Retina (tissue), 1 donor: ENCODE results near the gene CUL2.
"Not testable (repeated sequence)": the region's sequence is repeated elsewhere in the genome, so short reads cannot be mapped to it uniquely, and the experiment has no call there.

ENCODE experiments used
- DNase-seq: peaks from one replicate; pipeline ENCODE4 v3.0.0-alpha.2; 2016

Gene CUL2

DNA sequence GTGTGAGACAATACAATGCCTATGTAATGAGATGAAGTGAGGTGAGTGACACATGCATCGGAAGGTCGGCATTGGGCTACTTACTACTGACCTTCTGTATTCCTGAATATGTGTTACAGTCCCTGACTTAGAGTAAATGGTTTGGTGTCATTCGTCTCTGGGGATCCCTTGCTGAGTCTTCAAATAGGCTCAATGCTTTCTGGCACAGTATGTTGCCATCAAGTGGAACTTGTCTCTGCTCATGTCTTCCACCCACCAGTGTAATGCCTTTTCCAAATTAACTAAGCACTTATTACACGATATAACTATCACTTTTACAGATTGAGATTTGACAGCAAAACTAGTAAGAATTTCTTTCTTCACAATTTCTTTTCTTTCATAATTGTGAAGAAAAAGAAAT lies 10.9 kb downstream of the CUL2 start:
- DNase-seq: no peak

DNA sequence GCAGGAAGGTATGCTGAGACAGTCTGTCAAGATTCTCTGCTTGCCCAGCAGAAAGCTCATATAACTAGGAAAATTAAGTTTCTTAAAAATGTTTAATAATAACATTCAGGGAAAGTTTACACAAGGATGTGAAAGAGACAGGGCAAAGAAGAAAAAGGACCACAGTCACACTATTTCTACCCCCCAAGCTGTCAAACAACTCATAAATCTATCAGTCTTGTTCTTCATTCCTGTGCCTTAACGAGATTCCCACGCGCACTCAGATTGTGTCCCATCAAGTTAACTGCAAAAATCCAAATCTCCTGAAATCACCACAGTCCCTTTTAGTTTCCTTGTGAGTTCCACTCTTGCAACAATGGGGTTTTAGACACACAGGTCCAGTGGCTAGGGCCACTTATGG lies 14.9 kb downstream of the CUL2 start:
- DNase-seq: no peak

DNA sequence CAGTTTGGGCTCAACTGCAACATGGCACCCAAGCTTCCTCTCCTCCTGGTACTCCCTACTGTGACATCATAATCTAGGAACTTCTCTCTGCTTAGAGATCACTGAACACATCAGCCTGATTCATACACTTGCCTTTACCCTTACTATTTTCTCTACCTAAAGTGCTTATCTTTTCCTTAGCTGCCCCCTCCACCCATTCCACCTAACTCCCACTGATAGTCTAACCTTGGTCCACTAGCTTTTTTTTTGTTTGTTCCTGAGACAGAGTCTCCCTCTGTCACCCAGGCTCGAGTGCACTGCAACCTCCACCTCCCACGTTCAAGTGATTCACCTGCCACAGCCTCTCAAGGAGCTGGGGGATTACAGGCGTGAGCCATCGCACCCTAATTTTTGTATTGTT lies 15.9 kb downstream of the CUL2 start:
- no peak for DNase-seq

GRCh38 chr10:35070521-35070920 lies 19.6 kb downstream of the CUL2 start:
- no peak for DNase-seq

- no peak for DNase-seq
These were observed 26.2 kb downstream of the CUL2 start for GRCh38 chr10:35063837-35064454.

DNA sequence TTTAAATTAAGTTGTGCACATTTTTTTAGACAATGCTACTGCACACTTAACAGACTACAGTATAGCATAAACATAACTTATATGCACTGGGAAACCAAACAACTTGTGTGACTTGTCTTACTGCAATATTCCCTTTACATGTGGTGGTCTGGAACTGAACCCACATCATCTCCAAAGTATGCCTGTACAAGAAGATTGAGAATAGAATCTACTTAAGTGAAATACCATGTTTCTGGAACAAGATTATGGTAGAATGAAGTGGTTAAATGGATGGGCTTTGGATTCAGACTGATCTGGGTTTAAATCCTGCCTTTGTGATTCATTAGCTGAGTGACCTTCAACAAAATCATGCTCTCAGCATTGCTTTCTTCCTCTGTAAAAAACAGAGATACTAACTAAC lies 30.7 kb downstream of the CUL2 start:
- DNase-seq: no peak

GRCh38 chr10:35058686-35059085 lies 31.5 kb downstream of the CUL2 start:
- no peak for DNase-seq

GRCh38 chr10:35058134-35058533 lies 32.0 kb downstream of the CUL2 start:
- no peak for DNase-seq

GRCh38 chr10:35056686-35057085 lies 33.5 kb downstream of the CUL2 start:
- DNase-seq: no peak

GRCh38 chr10:35056133-35056532 lies 34.0 kb downstream of the CUL2 start:
- DNase-seq: no peak

- peak; percentile 6 for DNase-seq
These were observed 39.6 kb downstream of the CUL2 start for GRCh38 chr10:35050568-35050967.

DNA sequence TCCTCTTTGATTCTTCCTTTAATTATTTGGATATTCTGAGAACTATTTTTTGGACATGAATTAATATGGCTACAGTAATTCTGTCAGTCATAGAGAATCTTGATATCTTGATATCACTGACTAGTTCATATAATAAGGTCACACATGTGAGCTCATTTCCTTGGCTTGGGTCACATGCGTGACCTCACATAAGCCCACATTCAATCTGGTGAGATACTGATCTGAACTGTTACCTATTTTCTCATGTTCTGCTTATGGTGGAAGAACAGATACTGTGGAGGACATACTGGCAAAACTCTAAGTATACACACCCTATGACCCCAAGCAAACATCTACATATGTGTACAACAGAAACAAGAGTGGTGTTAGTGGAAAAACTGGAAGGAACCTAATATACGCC lies 44.1 kb downstream of the CUL2 start:
- DNase-seq: no peak

GRCh38 chr10:35045275-35045674 lies 44.9 kb downstream of the CUL2 start:
- not testable (repeated sequence) for DNase-seq

DNA sequence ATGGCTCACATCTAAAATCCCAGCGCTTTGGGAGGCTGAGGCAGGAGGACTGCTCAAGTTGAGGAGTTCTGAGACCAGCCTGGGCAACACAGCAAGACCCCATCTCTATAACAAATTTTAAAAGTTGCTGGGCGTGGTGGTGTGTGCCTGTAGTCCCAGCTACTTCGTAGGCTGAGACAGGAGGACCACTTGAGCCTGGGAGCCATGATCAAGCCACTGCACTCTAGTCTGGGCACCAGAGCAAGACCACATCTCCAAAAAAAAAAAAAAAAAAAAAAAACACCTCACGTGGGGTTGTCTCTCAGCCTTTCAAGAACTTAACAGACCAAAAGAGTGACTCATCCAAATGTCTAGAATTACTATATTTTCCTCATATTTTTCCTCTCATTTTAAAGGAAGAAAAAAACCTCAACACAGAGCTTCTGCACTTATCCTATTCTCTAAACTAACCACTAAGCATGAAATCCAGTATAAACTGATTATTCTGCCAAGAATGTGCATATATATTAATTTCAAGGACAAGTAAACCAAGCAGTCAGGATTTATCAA lies 46.3 kb downstream of the CUL2 start:
- DNase-seq: no peak

DNA sequence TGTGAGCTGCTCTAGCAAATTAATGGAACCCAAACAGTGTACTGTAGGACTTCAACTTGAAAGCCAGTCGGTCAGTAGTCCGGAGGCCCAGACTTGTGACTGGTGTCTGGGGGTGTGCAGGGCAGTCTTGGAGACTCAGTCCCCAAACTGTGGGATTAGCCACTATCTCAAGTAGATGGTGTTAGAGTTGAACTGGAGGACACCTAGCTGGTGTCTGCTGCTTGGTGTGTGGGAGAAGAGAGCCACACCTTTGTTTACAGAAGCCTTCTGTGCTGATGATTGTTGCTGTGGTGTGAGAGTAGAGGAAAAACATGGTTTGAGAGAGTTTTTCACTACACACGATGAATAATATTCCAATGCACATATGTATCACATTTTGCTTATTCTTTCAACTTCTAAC lies 47.4 kb downstream of the CUL2 start:
- DNase-seq: no peak

DNA sequence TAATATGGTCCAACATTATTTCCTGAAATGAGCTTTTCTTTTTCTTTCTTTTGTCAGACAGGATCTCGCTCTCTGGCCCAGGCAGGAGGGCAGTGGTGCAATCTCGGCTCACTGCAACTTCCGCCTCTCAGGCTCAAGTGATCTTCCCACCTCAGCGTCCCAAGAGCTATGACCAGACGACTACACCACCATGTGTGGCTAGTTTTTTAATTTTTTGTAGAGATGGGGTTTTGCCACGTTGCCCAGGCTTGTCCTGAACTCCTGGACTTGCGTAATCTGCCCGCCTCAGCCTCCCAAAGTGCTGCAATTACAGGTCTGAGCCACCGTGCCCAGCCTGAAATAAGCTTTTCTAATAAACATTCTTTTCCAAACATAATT lies 48.6 kb downstream of the CUL2 start:
- DNase-seq: peak; percentile 11

- DNase-seq: peak; percentile 11
These were observed 49.2 kb downstream of the CUL2 start for GRCh38 chr10:35040760-35041501.

DNA sequence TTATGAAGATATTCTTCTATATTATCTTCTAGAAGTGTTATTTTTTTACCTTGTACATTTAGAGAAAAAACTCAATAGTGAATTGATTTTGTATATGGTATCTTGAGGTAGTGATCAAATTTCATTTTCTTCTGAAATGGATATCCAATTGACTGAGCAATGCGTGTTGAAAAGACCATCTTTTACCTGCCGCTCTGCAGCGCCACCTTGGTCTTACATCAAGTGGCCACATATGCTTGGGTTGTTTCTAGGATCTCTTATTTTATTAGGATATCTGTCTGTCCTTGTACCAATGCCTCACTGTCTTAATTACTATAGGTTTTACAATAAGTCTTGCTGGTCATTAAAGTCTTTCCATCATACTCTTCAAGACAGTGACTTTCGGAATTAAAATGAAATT lies 53.0 kb downstream of the CUL2 start:
- DNase-seq: no peak

DNA sequence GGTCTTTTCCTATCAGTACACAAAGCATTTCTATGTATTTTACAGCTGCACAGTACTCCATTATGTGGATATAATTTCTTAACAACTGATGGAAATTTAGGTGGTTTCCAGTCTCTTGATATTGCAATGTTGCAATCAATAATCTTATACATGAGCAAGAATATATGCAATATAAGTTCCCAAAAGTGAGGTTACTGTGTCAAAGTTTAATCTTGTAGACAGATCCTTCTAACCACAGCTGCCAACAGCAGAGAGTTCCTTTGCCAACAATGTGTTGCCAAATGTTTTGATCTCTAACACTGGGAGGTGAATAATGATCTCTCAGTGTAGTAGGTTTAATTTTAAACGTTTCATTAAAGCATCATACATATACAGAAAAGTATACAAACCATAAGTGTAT lies 54.5 kb downstream of the CUL2 start:
- no peak for DNase-seq

- DNase-seq: no peak
These were observed 62.6 kb downstream of the CUL2 start for GRCh38 chr10:35027567-35027966.

DNA sequence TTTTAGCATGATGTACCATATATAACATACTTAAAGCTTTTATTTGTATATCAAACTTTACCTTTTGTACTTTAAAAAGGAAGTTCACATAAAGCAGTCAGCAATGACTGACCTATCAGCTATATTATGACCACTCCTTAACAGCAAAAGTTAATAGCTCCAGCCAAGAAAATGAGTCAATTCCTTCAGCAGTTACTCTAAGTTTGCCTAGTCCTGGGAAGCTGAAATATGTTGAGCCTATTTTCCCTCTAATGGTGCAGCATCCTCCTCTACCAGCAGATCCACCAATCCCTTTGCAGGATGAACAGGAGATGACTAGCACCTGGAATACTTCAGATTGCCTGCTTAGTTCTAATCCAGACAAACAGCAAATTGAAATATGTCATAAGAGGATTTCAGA lies 64.2 kb downstream of the CUL2 start:
- DNase-seq: no peak

DNA sequence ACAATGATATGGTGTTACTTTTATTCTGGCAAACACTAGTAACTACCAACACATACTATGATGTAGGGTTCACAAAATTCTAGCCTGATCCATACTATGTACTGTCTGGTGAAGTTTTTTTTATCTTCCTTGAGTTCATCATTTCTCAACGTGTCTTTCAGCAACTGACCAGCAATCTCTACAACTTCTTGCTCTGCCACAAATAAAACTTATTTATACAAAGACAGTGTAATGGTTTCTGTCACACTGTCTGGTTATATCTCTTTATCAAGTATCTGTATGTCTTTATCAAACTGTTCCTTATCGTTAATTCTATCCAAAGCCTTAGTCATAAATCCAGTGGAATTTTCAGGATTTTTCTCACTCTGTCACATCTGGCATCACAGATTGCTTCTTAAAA lies 69.7 kb downstream of the CUL2 start:
- DNase-seq: no peak

DNA sequence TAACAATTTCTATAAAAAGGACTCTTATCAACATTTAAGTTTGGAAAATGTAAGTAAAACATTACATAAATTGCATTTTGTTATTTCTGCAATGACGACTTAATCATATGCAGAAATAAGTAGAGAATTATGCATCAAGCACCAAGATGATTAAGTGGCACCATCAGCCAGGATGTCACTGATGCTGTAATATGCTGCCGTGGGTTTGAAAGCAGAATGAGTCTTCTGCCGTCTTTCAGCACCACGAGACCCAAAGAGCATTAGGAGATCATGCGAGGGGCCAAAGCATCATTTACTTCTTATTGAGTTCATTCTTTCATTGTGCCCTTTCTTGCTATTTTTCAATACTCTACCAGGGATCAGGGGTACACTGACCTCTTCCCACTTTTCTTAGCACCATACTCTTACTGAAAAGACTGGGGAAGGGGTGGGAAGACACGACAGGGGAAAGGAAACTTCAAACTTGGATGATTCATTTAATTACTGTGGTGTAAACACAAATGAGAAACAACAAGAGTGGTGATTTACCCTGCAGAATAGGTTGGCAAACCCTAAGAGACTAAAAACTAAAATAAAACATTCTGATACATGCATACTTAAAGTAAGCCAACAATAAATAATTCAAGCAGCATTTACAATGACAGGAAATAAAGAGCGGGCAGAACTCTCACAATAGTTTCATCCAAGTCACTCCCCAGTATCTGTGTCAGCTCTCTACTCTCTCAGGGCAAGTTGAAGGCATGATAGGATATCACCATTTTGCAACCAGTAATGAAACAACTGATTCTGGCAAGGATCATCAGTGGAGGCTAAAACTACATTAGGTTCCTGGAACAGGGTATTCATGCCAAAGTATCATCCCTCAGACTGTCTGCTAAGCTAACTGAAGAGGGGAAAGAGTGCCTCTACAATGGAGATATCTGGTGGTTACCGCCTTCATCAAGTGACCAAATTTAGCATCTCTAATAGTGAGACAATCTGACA lies 70.8 kb downstream of the CUL2 start:
- no peak for DNase-seq
